HG02610 (cell line): Measurements from ENCODE around the gene LSS.

Experiments
- ATAC-seq: cut with Tn5 transposase; IDR thresholded peaks from one replicate; pipeline ENCODE4 v1.9.1; 2021; ENCODE audit warnings: mild to moderate bottlenecking, moderate library complexity; ENCODE audit not compliant: unreplicated experiment

Gene LSS

DNA sequence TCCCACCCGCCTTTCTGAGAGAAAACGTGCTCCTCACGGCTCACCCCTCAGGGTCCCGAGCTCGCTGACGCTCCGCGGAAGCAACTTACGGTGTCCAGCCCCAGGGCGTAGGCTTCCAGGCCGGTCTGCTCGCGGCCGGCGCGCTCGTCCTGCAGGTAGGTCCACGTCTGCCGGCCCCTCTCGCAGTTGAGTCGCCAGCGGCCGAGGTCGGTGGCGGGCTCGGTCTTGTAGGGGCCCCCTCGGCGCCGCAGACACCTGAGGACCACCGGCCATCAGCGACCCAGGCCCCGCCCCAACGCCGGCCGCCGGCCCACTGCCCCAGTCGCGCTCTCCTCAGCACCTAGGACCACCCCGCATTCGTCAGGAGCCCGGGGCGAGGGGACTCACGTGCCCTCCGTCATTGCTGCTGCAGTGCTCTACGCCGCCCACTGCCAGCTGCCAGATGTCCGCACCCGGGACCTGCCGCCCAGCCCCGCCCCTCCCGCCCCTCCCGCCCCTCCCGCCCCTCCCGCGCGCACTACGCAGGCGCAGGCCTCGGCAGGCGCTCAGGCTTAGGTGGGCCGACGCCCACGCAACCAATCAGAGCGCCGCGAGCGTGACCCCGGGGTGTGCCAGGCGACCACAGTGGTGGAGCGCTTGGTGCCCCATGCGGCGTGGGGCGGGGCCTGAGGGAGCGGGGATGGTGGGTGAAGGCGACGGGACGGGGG is at the start of gene LSS:
TSS of gene LSS (minus strand) at position 430 of the 707 bp plus-strand sequence. CDS start at position 401, 29 bp downstream.
- ATAC-seq: peak; percentile 75

DNA sequence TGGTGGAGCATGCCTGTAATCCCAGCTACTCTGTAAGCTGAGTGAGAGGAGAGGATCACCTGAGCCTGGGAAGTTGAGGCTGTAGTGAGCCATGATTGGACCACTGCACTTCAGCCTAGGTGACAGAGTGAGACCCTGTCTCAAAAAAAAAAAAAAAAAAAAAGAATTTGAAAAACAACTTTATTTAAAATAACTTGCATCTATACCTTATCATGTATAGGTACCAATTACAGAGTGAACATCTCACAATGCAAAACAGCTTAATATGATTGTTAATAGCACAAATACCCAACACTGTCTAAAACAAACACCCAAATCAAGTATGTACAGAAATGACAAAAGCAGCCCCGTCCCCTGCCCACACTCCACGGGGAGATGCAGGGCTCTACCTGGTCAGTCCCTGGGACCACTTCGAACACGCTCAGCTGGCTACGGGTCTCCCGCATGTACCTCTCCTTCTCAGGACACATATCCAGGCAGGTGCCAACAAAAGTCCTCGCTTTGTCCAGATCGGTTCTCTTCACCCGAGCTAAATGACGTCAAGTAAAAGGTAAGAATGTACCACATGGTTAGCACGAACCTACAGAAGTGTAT is 46.3 kb upstream of the LSS start:
- ATAC-seq: no peak

DNA sequence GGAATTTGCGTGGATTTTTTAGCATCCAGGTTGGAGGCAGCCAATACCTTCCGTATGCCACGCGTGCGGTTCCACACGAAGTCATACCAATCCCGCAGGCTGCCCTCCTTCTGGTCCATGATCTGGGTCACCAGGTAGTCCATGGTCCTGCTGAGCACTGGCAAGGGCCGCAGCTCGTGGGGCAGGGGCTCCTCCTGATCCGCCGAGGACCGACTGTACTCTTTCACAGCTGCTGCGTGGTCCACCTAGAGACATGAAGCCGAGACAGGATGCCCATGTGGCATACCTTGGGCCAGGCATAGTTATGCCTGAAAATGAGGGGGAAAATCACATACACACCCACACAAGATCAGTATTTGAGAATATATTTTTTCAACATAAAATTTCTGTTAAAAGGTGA is 44.8 kb upstream of the LSS start:
- ATAC-seq: no peak

DNA sequence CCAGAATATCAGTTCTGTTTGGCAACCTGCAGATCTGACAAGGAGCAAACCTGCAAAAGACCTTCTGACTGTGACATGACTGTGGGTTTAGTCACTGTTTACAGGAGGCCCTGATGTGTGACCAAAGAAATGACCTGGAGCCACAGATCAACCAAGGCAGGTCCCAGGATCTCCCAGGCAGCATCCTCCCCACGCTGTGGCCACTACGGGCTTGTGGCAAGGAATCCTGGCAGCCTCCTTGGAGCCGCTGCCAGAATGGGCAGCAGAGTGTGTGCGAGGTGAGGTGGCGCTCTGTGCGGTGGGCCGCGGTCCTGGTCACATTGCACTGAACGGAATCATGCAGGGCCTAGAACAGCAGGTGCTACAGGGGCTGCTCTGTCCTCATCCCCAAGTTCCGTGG is 40.9 kb upstream of the LSS start:
- no peak for ATAC-seq

DNA sequence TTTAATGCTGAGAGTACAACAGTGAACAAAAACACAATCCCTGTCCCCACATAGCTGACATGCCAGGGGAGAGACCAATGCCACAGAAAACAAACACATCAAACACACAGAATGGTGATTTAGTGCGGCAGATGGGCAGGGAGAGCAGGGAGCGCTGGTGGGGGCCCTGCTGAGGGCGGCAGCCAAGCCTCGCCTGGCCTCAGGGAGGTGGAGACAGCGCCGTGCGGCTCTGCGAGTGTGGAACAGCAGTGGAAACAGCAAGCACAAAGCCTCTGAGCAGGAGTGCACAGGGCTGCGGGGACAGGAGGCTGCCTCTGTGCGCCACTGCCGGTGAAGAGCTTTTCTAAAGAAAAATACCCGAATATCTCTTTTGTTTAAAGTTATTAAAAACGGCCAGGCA is 39.8 kb upstream of the LSS start:
- no peak for ATAC-seq

DNA sequence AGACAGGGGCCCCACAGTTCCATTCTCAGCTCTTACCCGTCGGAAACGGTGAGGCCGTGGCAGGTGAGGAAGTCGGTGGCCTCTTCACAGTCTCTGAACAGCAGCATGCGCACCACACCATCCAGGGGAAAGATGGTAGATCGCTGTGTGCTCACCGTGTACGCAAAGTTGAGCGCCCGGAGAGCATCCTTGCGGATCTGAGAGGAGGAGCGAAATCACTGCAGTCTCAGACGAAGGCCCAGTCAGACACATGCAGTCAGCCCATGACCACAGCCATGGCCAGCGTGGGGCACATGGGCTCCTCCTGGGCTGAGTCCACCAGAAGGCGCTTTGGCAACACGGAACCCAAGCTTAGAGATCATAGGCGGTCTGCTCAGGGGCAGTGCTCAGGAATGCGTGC is 38.4 kb upstream of the LSS start:
- ATAC-seq: no peak

DNA sequence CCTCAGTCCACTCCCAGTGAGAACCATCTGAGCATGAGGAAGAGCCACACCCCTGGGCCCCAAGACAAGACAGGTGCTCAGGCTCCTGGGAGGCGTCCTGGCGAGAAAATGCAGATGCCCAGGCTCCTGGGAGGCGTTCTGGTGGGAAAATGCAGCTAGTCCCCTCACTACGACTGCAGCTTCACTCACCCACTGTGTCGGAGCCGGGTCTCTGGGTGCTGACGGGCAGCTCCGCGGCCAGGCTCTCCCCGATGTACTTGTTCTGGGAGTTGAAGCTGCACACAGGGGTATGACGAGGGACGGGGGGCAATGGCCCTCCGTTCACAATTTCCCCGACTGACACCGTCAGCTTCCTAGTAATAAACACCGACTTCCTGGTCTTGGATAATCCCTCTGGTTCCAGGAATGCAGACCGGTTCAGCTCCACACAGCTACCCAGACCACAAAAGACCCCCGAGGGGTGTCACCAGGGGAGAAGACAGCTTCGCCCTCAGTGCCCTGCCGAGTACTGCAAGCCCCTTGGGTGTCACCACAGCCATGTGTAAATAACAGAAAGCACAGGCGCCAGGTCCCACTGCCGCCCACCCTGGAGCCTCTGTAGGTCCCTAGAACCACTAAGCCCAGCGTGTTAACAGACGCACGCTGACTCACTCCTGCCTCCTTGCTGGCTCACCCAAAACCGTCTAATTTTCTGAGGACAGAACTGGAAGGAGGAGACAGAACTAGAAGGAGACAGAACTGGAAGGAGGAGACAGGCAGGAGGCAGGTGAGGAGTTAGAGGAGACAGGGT is 37.4 kb upstream of the LSS start:
- ATAC-seq: no peak

DNA sequence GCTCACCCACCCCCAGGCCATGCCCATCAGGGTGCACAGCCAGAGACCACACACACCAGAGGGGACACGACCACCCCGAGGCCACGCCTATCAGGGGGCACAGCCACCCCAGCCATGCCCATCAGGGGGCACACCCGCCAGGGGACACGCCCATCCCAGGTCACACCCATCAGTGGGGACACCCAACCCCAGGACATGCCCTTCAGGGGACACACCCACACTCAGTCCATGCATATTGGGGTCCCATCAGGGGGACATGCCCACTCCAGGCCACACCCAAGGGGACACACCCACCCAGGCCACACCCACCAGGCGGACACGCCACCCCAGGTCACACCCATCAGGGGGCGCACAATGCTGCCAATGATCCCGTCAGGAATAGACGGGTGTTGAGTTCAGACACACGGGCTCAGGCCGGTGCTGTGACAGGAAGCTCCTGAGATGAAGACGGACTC is 36.1 kb upstream of the LSS start:
- ATAC-seq: no peak

DNA sequence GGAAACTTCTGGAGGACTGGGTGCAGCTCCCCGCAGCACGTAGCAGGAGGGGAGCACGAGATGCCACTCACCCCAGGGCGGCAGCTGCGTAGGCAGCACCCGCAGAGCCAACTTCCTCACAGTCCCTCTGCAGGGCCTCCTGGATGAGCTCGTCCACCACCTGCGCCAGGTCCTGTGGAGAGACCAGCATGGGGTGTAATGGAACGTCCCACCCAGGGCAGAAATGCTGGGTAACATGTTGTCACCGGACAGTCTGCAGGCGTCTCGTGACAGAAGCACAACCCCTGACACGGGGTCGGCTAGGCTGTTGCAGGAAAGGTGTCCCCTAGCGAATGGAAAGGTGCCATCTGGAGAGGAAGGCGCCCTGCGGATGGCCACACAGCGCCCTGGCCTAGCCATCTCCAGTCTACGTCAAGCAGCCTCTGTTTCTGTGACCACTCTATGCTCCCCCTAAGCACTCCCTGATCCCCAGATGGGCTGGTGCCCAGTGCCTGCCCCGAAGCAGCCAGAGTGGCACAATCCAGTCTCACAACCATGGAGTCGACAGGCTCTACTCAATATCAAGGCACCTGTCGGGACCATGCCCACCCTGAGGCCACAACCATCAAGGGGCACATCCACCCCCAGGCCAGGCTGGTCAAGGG is 35.6 kb upstream of the LSS start:
- no peak for ATAC-seq

DNA sequence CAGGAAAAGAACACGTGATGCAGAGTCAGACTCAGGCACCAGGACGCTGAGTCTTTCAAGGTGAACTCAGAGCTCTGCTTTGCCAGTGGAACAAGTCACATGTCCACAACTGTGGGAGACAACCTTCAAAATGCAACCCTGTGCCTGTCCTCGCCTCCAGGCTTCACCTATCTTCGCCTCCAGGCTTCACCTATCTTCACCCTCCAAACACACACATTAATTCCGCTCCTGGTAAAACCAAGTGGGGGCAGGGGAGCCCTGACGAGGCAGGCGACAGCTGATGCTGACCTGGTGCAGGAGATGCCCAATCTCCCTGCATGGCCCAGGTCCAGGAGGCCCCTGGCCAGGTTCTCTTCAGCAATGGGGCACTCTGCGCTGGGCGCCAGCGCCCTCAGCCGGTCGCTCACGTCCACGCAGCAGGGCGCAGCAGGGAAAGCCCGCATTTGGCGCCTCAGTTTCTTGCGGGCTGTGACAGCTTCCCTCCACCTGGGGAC is 28.0 kb upstream of the LSS start:
- ATAC-seq: no peak

DNA sequence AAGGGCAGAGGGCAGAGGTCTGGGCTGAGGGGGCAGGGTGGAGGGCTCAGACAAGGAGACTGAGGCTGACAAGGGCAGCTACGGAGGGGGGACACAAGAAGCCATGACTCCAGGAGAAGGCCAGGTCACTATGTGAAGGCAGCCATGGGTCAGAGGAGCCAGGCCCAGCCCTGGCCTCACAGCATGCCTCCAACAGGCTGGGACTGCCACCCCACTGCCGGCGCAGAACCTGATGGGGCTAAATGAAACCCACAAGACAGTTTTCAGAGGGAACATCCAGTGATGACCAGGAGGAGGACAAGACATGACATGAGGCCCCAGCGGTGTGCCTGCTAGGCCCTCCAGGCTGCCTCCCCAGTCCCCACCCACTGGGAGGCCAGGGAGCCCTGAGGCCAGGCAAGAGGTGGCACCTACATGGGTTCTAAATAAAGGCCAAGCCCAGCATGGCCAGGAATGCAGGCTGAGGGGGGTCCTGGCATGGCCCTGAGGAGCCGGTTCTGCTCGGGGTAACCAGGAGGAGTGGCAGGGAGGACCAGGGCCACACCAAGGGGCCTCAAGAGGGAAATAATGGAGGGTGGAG is 27.3 kb upstream of the LSS start:
- ATAC-seq: no peak

DNA sequence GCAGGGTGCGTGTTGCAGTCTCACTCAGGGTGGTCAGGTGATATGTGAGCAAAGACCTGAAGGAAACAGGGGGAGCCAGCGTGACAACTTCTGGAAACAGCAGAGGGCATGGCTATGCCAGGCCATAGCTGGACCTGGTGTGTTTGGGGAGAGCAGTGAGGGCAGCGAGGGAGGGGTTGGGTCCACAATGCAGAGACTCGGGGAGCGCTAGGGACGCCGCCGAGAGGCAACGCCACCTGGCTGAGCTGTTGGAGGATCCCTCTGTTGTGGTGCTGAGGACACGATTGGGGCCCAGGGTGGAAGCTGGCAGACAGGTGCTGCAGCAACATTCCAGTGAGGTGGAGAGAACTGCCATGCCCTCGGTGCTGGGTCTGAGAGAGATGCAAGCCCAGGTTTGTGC is 26.6 kb upstream of the LSS start:
- ATAC-seq: no peak

DNA sequence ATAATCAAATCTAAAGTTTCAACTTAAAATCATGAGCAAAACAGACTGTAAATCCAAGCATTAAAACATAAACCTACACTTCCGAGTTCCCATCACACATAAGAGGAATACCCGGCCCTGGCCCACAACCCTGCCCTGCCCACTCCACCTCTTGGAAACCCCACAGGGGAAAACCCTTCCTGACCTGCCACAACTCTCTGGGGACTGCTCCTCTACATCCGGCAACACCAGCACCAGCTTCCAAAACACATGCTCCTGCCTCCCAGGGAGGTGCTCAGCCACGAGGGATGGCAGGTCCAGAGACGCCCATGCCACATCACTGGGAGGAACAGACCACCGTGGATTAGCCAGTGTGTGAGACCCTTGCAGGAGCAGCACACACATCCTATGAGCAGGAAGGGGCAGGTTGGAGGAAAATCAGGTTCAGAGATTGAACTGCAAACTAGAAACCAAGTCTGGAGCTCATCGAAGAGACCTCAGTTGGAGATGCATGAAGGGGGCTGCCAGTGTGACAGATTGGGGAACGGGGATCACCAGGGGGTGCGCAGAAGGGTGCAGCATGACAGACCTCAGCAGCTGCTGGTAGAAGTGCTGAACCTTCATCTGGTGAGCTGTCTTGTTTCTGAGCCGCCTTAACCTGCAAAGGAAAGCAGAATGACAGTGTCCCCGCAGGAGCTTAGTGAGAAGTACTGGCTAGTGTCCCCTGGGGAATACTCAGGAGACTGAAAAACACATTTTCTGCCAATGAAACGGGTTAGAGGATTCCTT is 25.8 kb upstream of the LSS start:
- peak; percentile 47 for ATAC-seq

DNA sequence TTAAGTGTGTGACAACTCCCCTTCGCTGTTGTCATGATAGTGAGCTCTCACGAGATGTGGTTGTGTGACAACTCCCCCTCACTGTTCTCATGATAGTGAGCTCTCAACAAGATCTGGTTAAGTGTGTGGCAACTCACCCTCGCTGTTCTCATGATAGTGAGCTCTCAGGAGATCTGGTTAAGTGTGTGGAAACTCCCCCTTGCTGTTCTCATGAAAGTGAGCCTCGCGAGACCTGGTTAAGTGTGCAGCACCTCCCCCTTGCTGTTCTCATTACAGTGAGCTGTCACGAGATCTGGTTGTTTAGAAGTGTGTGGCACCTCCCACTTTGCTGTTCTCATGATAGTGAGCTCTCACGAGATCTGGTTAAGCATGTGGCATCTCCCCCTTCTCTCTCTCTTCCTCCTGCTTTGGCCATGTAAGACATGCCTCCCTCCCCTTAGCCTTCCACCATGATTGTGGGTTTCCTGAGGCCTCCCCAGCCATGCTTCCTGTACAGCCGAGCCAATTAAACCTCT is 25.1 kb upstream of the LSS start:
- peak; percentile 55 for ATAC-seq

DNA sequence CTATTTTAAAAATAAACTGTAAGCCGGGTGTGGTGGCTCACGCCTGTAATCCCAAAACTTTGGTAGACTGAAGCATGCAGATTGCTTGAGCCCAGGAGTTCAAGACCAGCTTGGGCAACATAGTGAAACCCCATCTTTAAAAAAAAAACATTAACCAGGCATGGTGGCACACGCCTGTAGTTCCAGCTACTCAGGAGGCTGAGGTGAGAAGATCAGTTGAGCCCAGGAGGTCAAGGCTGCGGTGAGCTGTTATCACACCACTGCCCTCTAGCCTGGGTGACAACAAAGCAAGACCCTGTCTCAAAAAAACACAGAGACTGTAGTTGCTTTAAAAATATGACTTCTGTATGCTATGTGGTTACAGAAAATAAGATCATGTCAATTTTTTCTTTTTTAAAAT is 24.3 kb upstream of the LSS start:
- ATAC-seq: no peak

DNA sequence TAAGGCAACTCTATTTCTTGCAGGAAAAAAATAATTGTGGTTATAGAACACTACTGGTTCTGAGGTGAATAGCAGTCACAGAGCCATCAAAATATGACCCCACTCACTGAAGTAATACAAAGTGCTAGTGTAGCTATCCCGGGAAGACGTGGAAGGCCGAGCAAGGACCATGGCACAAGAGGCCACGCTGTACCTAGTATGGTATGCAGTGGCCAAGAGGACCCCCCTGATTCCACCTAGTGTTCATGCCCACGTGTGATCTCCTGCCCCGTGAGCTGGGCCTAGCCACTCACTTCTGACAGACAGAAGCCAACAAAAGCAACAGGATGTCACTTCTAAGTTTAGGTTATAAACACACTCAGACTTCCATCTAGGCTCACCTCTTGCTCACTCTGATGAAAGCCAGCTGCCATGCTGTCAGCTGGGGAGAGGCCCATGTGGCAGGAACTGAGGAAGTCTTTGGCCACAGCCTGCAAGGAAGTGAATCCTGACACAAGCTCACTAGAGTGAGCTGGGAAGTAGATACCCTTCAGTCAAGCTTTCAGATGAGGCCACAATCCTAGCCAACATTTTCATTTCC is 21.7 kb upstream of the LSS start:
- no peak for ATAC-seq

DNA sequence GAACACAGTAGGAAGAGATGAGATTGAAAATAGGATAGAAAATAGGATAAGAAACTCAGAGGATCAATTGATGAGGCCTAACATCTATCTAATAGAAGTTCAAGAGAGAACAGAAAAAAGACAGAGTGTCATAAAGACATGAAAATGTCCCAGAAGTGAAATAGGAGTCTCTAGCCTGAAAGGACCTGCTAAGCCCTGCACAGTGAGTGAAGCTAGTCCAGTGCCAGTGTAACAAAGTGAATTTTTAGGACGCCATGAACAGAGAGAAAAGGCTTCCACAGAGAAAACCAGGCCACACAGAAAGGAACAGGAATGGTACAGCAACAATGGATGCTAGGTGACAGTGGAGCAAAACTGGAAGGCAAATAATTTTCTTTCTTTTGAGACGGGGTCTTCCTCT is 20.3 kb upstream of the LSS start:
- ATAC-seq: no peak

DNA sequence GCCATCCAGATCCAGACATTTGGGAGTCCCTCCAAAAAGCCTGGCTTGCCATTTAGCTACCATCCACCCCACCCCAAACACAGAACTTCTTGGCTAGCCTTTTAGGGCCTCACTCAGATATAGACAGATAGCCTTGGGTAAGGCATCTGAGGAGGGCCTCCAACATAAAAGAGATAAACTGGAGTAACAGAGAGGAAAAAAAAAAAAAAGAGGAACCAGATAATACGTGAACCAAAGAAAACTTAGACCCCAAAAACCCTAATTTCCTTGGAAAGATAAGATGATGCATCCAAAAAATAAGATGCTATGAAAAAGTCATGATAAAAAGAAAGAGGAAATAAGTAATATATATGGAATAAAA is 19.8 kb upstream of the LSS start:
- no peak for ATAC-seq

DNA sequence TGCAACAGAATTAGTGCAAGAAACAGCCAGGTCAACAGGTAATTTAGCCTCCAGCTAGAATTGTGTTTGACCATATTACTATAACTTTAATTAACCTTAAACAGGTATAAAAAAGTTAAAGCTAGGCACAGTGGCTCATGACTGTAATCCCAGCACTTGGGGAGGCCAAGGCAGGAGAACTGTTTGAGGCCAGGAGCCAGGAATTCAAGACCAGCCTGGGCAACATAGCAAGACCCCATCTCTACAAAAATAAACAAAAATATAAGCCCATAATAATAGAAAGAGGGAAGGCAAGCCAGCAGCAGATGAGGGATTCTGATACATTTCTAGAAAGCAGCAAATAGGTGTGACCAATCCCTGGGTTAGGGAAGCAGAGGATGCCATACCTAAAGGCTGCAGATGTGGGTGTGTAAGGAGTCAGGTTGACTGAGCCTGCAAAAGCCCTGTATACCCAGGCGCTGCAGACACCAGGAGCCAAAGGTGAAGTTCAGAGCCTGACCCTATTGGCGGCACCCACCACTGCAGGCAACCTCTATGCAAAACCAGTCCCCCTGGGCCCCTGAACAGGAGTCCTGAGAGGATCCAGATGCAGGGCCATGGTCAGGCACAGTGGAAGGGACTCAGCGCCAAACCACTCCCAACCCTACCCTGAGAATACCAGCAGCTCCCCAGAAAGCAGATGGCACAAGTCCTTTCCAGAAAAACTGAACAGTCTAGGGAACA is 19.3 kb upstream of the LSS start:
- ATAC-seq: no peak
